HepG2 (cell line): ENCODE measurements around the gene SNED1. TPM values are rescaled to one million over a fixed set of nuclear protein-coding genes. Genes with fewer than 3 reads are reported as not detected.

Experiments used
- AHDC1 ChIP-seq: sonication (generic); formaldehyde crosslinking; IDR thresholded peaks from 2 replicates; pipeline ENCODE4 v1.5.1; 2020; ENCODE audit warnings: mild to moderate bottlenecking, missing genetic modification reagents, borderline replicate concordance
- ARNT ChIP-seq: fragments of 450-650 bp; IDR thresholded peaks from 2 replicates; pipeline ENCODE4 v1.6.1; 2017
- ATF4 ChIP-seq, 2 experiments: fragments of 450-650 bp in 1 of 2; sonication (generic) in 1 of 2; formaldehyde crosslinking; IDR thresholded peaks; 2 replicates each; pipeline versions ENCODE4 v1.5.0 to v1.8.0; 2020 to 2022; ENCODE audit warnings: mild to moderate bottlenecking in 1 of 2, missing genetic modification reagents in 1 of 2
- BRD4 ChIP-seq: sonication (generic); formaldehyde crosslinking; IDR thresholded peaks from 2 replicates; pipeline ENCODE4 v1.4.0; 2020; ENCODE audit warnings: missing genetic modification reagents
- CREM ChIP-seq, 2 experiments: sonication (generic) in 1 of 2; formaldehyde crosslinking in 1 of 2; IDR thresholded peaks; 2 replicates each; pipeline versions ENCODE4 v1.4.0 to v1.6.1; 2016 to 2020; ENCODE audit warnings: antibody characterized with exemption in 1 of 2, mild to moderate bottlenecking in 1 of 2, missing genetic modification reagents in 1 of 2
- FIP1L1 ChIP-seq: fragments of 200-400 bp; formaldehyde crosslinking; IDR thresholded peaks from 2 replicates; pipeline ENCODE4 v1.6.1; 2018; ENCODE audit warnings: low read depth, mild to moderate bottlenecking, low read length, moderate library complexity, borderline replicate concordance; ENCODE audit not compliant: insufficient read depth
- KDM2A ChIP-seq: sonication (generic); formaldehyde crosslinking; IDR thresholded peaks from 2 replicates; pipeline ENCODE4 v1.4.0; 2020; ENCODE audit warnings: low read depth, missing genetic modification reagents, borderline replicate concordance
- MED13 ChIP-seq: sonication (generic); formaldehyde crosslinking; IDR thresholded peaks from 2 replicates; pipeline ENCODE4 v1.5.0; 2020; ENCODE audit warnings: missing genetic modification reagents
- MEF2D ChIP-seq: sonication (generic); formaldehyde crosslinking; IDR thresholded peaks from 2 replicates; pipeline ENCODE4 v1.5.1; 2020; ENCODE audit warnings: mild to moderate bottlenecking, missing genetic modification reagents
- MIER3 ChIP-seq: IDR thresholded peaks from 2 replicates; pipeline ENCODE4 v1.6.1; 2016; ENCODE audit warnings: missing compliant biosample characterization, borderline replicate concordance
- MXD3 ChIP-seq: IDR thresholded peaks from 2 replicates; pipeline ENCODE4 v1.6.1; 2016; ENCODE audit warnings: mild to moderate bottlenecking, missing biosample characterization, missing genetic modification reagents
- NR0B2 ChIP-seq: sonication (generic); formaldehyde crosslinking; IDR thresholded peaks from 2 replicates; pipeline ENCODE4 v1.4.0; 2020; ENCODE audit warnings: mild to moderate bottlenecking, missing genetic modification reagents
- SPEN ChIP-seq: sonication (generic); formaldehyde crosslinking; IDR thresholded peaks from 2 replicates; pipeline ENCODE4 v1.5.1; 2020; ENCODE audit warnings: low read depth, mild to moderate bottlenecking, missing genetic modification reagents
- TEAD2 ChIP-seq: sonication (generic); formaldehyde crosslinking; IDR thresholded peaks from 2 replicates; pipeline ENCODE4 v1.9.0; 2021; ENCODE audit warnings: missing genetic modification reagents
- ZBTB10 ChIP-seq: sonication (generic); formaldehyde crosslinking; IDR thresholded peaks from 2 replicates; pipeline ENCODE4 v1.4.0; 2020; ENCODE audit warnings: missing genetic modification reagents, borderline replicate concordance
- ZNF296 ChIP-seq: sonication (generic); formaldehyde crosslinking; conservative IDR thresholded peaks from 2 replicates; pipeline ENCODE4 v1.5.0; 2020; ENCODE audit warnings: mild to moderate bottlenecking, missing genetic modification reagents
- ZNF556 ChIP-seq: sonication (generic); formaldehyde crosslinking; IDR thresholded peaks from 2 replicates; pipeline ENCODE4 v1.4.0; 2020; ENCODE audit warnings: mild to moderate bottlenecking, missing genetic modification reagents, borderline replicate concordance
- polyA plus RNA-seq, 8 experiments: library from polyadenylated mRNA; depleted of rRNA in 3 of 8; stranded (reverse) in 7 of 8; unstranded in 1 of 8; fragments of >200 nt; fragmentation: Illumina TruSeq in 4 of 8; extraction: Trizol in 4 of 8; gene quantifications; 2 replicates each; pipeline versions ENCODE4 v1.2.1 to v1.2.3, GENCODE V29; 2011 to 2016; ENCODE audit warnings: low read depth in 4 of 8, missing spikeins in 1 of 8, mixed read lengths in 1 of 8; ENCODE audit not compliant: insufficient read depth in 1 of 8
- total RNA-seq, 5 experiments: library from RNA; depleted of rRNA; stranded (reverse); fragments of >200 nt; fragmentation: Illumina TruSeq; extraction: Trizol; gene quantifications; 2 replicates each; pipeline ENCODE4 v1.2.3, GENCODE V29; 2016; ENCODE audit warnings: low read depth in 1 of 5

Gene SNED1
- total and polyA plus RNA-seq, 2 of the 13 experiments (the other 11 are each of a cell fraction or from before 2014, with no cell fraction given): 0.15 to 0.65 TPM

- 0 out of 2 replicates have a peak, but pooled peaks have one; percentile 36 for TF ChIP-seq BRD4
- no peak for TF ChIP-seq TEAD2
- TF ChIP-seq ZBTB10: no peak
- peak; percentile 79; the same call in 1 of the 2 replicates for TF ChIP-seq SPEN (CRISPR knock-in tag)
- peak; percentile 67; the same call in 1 of the 2 replicates for TF ChIP-seq MXD3 (CRISPR knock-in tag)
- TF ChIP-seq CREM (IDR thresholded peaks at IDR 0.05): no peak
- no peak for TF ChIP-seq CREM (CRISPR knock-in tag; IDR thresholded peaks at IDR 0.05)
- TF ChIP-seq MEF2D: peak; percentile 39; the same call in 1 of the 2 replicates
- peak; percentile 3; the same call in 1 of the 2 replicates for TF ChIP-seq NR0B2 (CRISPR knock-in tag)
- TF ChIP-seq AHDC1 (CRISPR knock-in tag): no peak
- 0 out of 2 replicates have a peak, but pooled peaks have one; percentile 43 for TF ChIP-seq ZNF556
- TF ChIP-seq ARNT: no peak
- no peak for TF ChIP-seq FIP1L1
- TF ChIP-seq ZNF296 (CRISPR knock-in tag): 0 out of 2 replicates have a peak, but pooled peaks have one; percentile 66
- TF ChIP-seq MED13 (CRISPR knock-in tag): no peak
- no peak for TF ChIP-seq ATF4 (CRISPR knock-in tag; IDR thresholded peaks at IDR 0.05)
- peak; percentile 53; the same call in 1 of the 2 replicates for TF ChIP-seq KDM2A (CRISPR knock-in tag)
- TF ChIP-seq MIER3 (CRISPR knock-in tag): peak; percentile 14; the same call in 1 of the 2 replicates
Measured at GRCh38 chr2:240968731-240969624, 29.4 kb upstream of the SNED1 start (continued).
